HEK293T (cell line): ENCODE data around the gene PGA4.

Experiments used
- CTBP1 ChIP-seq: fragments of 450-650 bp; IDR thresholded peaks from 2 replicates; pipeline ENCODE4 v1.6.1; 2016; ENCODE audit warnings: borderline replicate concordance
- ELF4 ChIP-seq: fragments of 450-650 bp; IDR thresholded peaks from 2 replicates; pipeline ENCODE4 v1.6.1; 2017; ENCODE audit warnings: antibody characterized with exemption
- FOXK2 ChIP-seq: fragments of 450-650 bp; IDR thresholded peaks from 2 replicates; pipeline ENCODE4 v1.6.1; 2016; ENCODE audit warnings: mild to moderate bottlenecking
- HDGF ChIP-seq: fragments of 450-650 bp; IDR thresholded peaks from 2 replicates; pipeline ENCODE4 v1.6.1; 2017; ENCODE audit warnings: antibody characterized with exemption, borderline replicate concordance
- SP1 ChIP-seq: fragments of 450-650 bp; IDR thresholded peaks from 2 replicates; pipeline ENCODE4 v1.6.1; 2017
- TARDBP ChIP-seq: fragments of 450-650 bp; IDR thresholded peaks from 2 replicates; pipeline ENCODE4 v1.6.1; 2016

- TF ChIP-seq SP1, result no peak
- no peak for TF ChIP-seq HDGF
- TF ChIP-seq CTBP1, result no peak
- TF ChIP-seq ELF4, result no peak
- TF ChIP-seq TARDBP, result no peak
- no peak for TF ChIP-seq FOXK2
These were observed 47.2 kb upstream of the PGA4 start for GRCh38 chr11:61174949-61175348.
